Breast epithelium (tissue), 4 donors: Measurements from ENCODE around the gene RBM12. TPM values are rescaled to one million over a fixed set of nuclear protein-coding genes. Genes with fewer than 3 reads are reported as not detected.
A peak's percentile ranks its signal among the peaks of the same experiment; 100 is the strongest.

Source experiments
- DNase-seq, 2 donors: peaks; one replicate each; pipeline ENCODE4 v3.0.0-alpha.2; 2019; ENCODE audit warnings: low spot score in 2 of 2
- H3K27ac ChIP-seq, 2 donors: fragments of 200-600 bp; sonication (generic) in 1 of 2; one replicate each; pipeline ENCODE4 v1.5.1; 2016 to 2019; ENCODE audit warnings: mild to moderate bottlenecking in 1 of 2
- H3K27me3 ChIP-seq, 2 donors: fragments of 200-600 bp; sonication (generic) in 1 of 2; one replicate each; pipeline versions ENCODE4 v1.5.1 to v1.6.0; 2017 to 2019; ENCODE audit warnings: control low read depth in 1 of 2, mild to moderate bottlenecking in 1 of 2
- H3K36me3 ChIP-seq: fragments of 200-600 bp; one replicate; pipeline ENCODE4 v1.5.1; 2019
- H3K4me1 ChIP-seq, 2 donors: fragments of 200-600 bp; sonication (generic); one replicate each; pipeline ENCODE4 v1.5.1; 2016 to 2019; ENCODE audit warnings: control low read depth in 1 of 2
- H3K4me3 ChIP-seq, 3 donors: fragments of 200-600 bp; sonication (generic); 1 replicate in 2 of 3; 2 replicates in 1 of 3; pipeline ENCODE4 v1.5.1; 2016 to 2019; ENCODE audit warnings: mild to moderate bottlenecking in 3 of 3, moderate library complexity in 2 of 3
- H3K9me3 ChIP-seq, 2 donors: fragments of 200-600 bp; sonication (generic) in 1 of 2; one replicate each; pipeline ENCODE4 v1.5.1; 2016 to 2019; ENCODE audit warnings: control low read depth in 1 of 2
- CTCF ChIP-seq, 3 donors: fragments of 450-650 bp; IDR thresholded peaks; one replicate each; pipeline ENCODE4 v1.5.1; 2016 to 2017; ENCODE audit warnings: antibody characterized with exemption in 3 of 3, mild to moderate bottlenecking in 3 of 3, moderate library complexity in 3 of 3
- POLR2A ChIP-seq: fragments of 450-650 bp; IDR thresholded peaks from one replicate; pipeline ENCODE4 v1.6.1; 2016; ENCODE audit warnings: antibody characterized with exemption, mild to moderate bottlenecking, moderate library complexity
- POLR2AphosphoS5 ChIP-seq, 3 donors: sonication (generic); formaldehyde crosslinking; IDR thresholded peaks; one replicate each; pipeline ENCODE4 v1.6.1; 2017; ENCODE audit warnings: antibody characterized with exemption in 3 of 3
- intact Hi-C: fragments of 100-400 bp; cut with DNase I; formaldehyde crosslinking; loops from one replicate; pipeline ENCODE4 v1.15.1; 2023; ENCODE audit warnings: low total_unique reads
- total RNA-seq, 3 donors: library from RNA; depleted of rRNA; stranded (reverse); fragments of >200 nt; gene quantifications; one replicate each; pipeline ENCODE4 v1.1.0, GENCODE V29; 2016

Gene RBM12
- total RNA-seq, 3 donors from 2014 or later, result 22.7 to 40.1 (median 34.4) TPM

GRCh38 chr20:35663516-35664465, 909 bp downstream of the RBM12 start:
- Histone ChIP-seq H3K27ac (peak overlapping the region; percentile 99), H3K36me3 (no peaks in the 10 kb centered on the region), H3K4me1 (peaks cover 3 to 14% of the 10 kb centered on the region in 2 donors), H3K9me3 (no peaks in the 10 kb centered on the region), H3K4me3 (peak overlapping the region; percentile 72 to 93 (median 85)), H3K27me3 (no peaks in the 10 kb centered on the region)
- no peak for TF ChIP-seq CTCF (IDR thresholded peaks at IDR 0.05)
- no peak for TF ChIP-seq POLR2A
- no peak for TF ChIP-seq POLR2AphosphoS5 (IDR thresholded peaks at IDR 0.05)
- intact Hi-C loops, result no loop called here
- DNase-seq, result peak in 1 of 2 donors; percentile 34

- no peak for DNase-seq
- Histone ChIP-seq H3K27me3 (no peaks in the 10 kb centered on the region), H3K4me3 (peak overlapping the region in 2 of 3 donors; percentile 85 to 93), H3K9me3 (no peaks in the 10 kb centered on the region), H3K4me1 (peaks cover 3 to 20% of the 10 kb centered on the region in 2 donors), H3K36me3 (no peaks in the 10 kb centered on the region), H3K27ac (peak overlapping the region; percentile 9 to 31)
- no peak for TF ChIP-seq POLR2AphosphoS5 (IDR thresholded peaks at IDR 0.05)
- TF ChIP-seq CTCF (IDR thresholded peaks at IDR 0.05), result no peak
- no peak for TF ChIP-seq POLR2A
- intact Hi-C loops, result no loop called here
These were observed 2.1 kb downstream of the RBM12 start for GRCh38 chr20:35662551-35662950.

- H3K36me3 ChIP-seq, result no peaks in the 10 kb centered on the region
- intact Hi-C loops, result no loop called here
- no peak for TF ChIP-seq POLR2AphosphoS5 (IDR thresholded peaks at IDR 0.05)
- TF ChIP-seq POLR2A, result no peak
- TF ChIP-seq CTCF (IDR thresholded peaks at IDR 0.05), result no peak
- DNase-seq, result no peak
- peaks cover 3 to 22% of the 10 kb centered on the region in 2 donors for H3K4me1 ChIP-seq
- H3K27ac ChIP-seq, result peak overlapping the region; percentile 46 to 68
- H3K4me3 ChIP-seq, result peak overlapping the region in 2 of 3 donors; percentile 85 to 93
- H3K9me3 ChIP-seq, result no peaks in the 10 kb centered on the region
- no peaks in the 10 kb centered on the region for H3K27me3 ChIP-seq
These were observed 2.8 kb downstream of the RBM12 start for GRCh38 chr20:35661908-35662307.

GRCh38 chr20:35661053-35661452, 3.6 kb downstream of the RBM12 start:
- H3K27ac ChIP-seq, result peak overlapping the region; percentile 45 to 68
- H3K4me1 ChIP-seq, result peaks cover 3 to 22% of the 10 kb centered on the region in 2 donors
- H3K9me3 ChIP-seq, result no peaks in the 10 kb centered on the region
- no peaks in the 10 kb centered on the region for H3K36me3 ChIP-seq
- TF ChIP-seq POLR2A, result no peak
- TF ChIP-seq CTCF (IDR thresholded peaks at IDR 0.05), result no peak
- TF ChIP-seq POLR2AphosphoS5 (IDR thresholded peaks at IDR 0.05), result no peak
- no peaks in the 10 kb centered on the region for H3K27me3 ChIP-seq
- intact Hi-C loops, result no loop called here
- peak overlapping the region in 1 of 3 donors; percentile 93 for H3K4me3 ChIP-seq
- no peak for DNase-seq
